HTR-8/SVneo (cell line): ENCODE measurements around the gene HEBP1.

Source experiments
- DNase-seq: peaks from one replicate; pipeline ENCODE4 v3.0.0; 2011; ENCODE audit warnings: low spot score, mixed read lengths; ENCODE audit not compliant: insufficient read length
- FAIRE-seq: peaks from 2 replicates; lab custom pipeline; 2011; peaks lifted over from hg19 to GRCh38; lab: Jason Lieb, UNC

HEBP1 gene

GRCh38 chr12:12993367-12993766 lies 6.7 kb downstream of the HEBP1 start:
- FAIRE-seq = no peak
- no peak for DNase-seq

- FAIRE-seq (no peak), DNase-seq (peak; percentile 32)
Measured at GRCh38 chr12:12992418-12993130, 7.5 kb downstream of the HEBP1 start.

GRCh38 chr12:12990700-12991468 lies 9.2 kb downstream of the HEBP1 start:
- no peak for DNase-seq

GRCh38 chr12:12987421-12987820 lies 12.6 kb downstream of the HEBP1 start:
- DNase-seq = no peak
- FAIRE-seq = no peak

More at GRCh38 chr12:12990700-12991468, 9.2 kb downstream of the HEBP1 start:
- no peak for FAIRE-seq

- FAIRE-seq (no peak), DNase-seq (no peak)
Measured at GRCh38 chr12:12986775-12987331, 13.2 kb downstream of the HEBP1 start.

GRCh38 chr12:12985817-12986408 lies 14.2 kb downstream of the HEBP1 start:
- DNase-seq = no peak
- no peak for FAIRE-seq

GRCh38 chr12:12984149-12984548 lies 15.9 kb downstream of the HEBP1 start:
- FAIRE-seq (no peak), DNase-seq (no peak)

GRCh38 chr12:12983420-12984035 lies 16.5 kb downstream of the HEBP1 start:
- FAIRE-seq (no peak), DNase-seq (peak; percentile 38)

- FAIRE-seq (no peak), DNase-seq (no peak)
Measured at GRCh38 chr12:12982331-12982730, 17.7 kb downstream of the HEBP1 start.

GRCh38 chr12:12979731-12980259 lies 20.3 kb downstream of the HEBP1 start:
- FAIRE-seq (no peak), DNase-seq (peak; percentile 59)

GRCh38 chr12:12979126-12979525 lies 20.9 kb downstream of the HEBP1 start:
- FAIRE-seq (no peak), DNase-seq (no peak)

- FAIRE-seq = no peak
- DNase-seq = no peak
Measured at GRCh38 chr12:12977231-12977630, 22.8 kb downstream of the HEBP1 start.

GRCh38 chr12:12976366-12976765 lies 23.7 kb downstream of the HEBP1 start:
- no peak for FAIRE-seq
- no peak for DNase-seq

- peak; percentile 37 for DNase-seq
Measured at GRCh38 chr12:12975322-12976077, 24.6 kb downstream of the HEBP1 start.

GRCh38 chr12:12974211-12974610 lies 25.9 kb downstream of the HEBP1 start:
- DNase-seq (no peak), FAIRE-seq (no peak)

More at GRCh38 chr12:12975322-12976077, 24.6 kb downstream of the HEBP1 start:
- no peak for FAIRE-seq

GRCh38 chr12:12973019-12973418 lies 27.0 kb downstream of the HEBP1 start:
- FAIRE-seq (no peak), DNase-seq (no peak)

- no peak for FAIRE-seq
Measured at GRCh38 chr12:12965836-12966235, 34.2 kb downstream of the HEBP1 start.

GRCh38 chr12:12964255-12964654 lies 35.8 kb downstream of the HEBP1 start:
- DNase-seq = no peak
- FAIRE-seq = no peak

More at GRCh38 chr12:12965836-12966235, 34.2 kb downstream of the HEBP1 start:
- DNase-seq = no peak

GRCh38 chr12:12960639-12961209 lies 39.3 kb downstream of the HEBP1 start:
- no peak for DNase-seq
- no peak for FAIRE-seq
